ENCODE data around the gene INSYN2B. TPM values are rescaled to one million over a fixed set of nuclear protein-coding genes. Genes with fewer than 3 reads are reported as not detected.
"Not testable (repeated sequence)": the region's sequence is repeated elsewhere in the genome, so short reads cannot be mapped to it uniquely, and the experiment has no call there.

Gene INSYN2B
- polyA plus RNA-seq, 3 donors, result 0.28 TPM; not detected in 2

- no peak overlapping the region for H3K27ac ChIP-seq (ENCODE audit: low read depth, low read length)
- 60 to 79% (median 67%) methylated on average over 7 of the region's 7 CpGs for WGBS, 3 donors
These were observed 1.6 kb downstream of the INSYN2B start for GRCh38 chr5:169978714-169979113.

GRCh38 chr5:169974121-169974770 lies 6.0 kb downstream of the INSYN2B start:
- no peak overlapping the region for H3K27ac ChIP-seq (ENCODE audit: low read depth, low read length)
- WGBS, 3 donors, result 64 to 85% (median 75%) methylated on average over 6 of the region's 6 CpGs

- 42 to 87% (median 87%) methylated on average over 3 of the region's 3 CpGs for WGBS, 3 donors
- H3K27ac ChIP-seq (ENCODE audit: low read depth, low read length), result no peak overlapping the region
These were observed 7.2 kb downstream of the INSYN2B start for GRCh38 chr5:169973056-169973455.

GRCh38 chr5:169971780-169972179 lies 8.5 kb downstream of the INSYN2B start:
- H3K27ac ChIP-seq (ENCODE audit: low read depth, low read length), result no peak overlapping the region
- WGBS, 3 donors, result 64 to 100% (median 95%) methylated on average over 1 of the region's 1 CpG

GRCh38 chr5:169970911-169971765 lies 9.2 kb downstream of the INSYN2B start:
- WGBS, 3 donors, result 34 to 49% (median 45%) methylated on average over 8 of the region's 8 CpGs

GRCh38 chr5:169970339-169970738 lies 10.0 kb downstream of the INSYN2B start:
- no peak overlapping the region for H3K27ac ChIP-seq (ENCODE audit: low read depth, low read length)

More at GRCh38 chr5:169970911-169971765, 9.2 kb downstream of the INSYN2B start:
- H3K27ac ChIP-seq (ENCODE audit: low read depth, low read length), result no peak overlapping the region

GRCh38 chr5:169964246-169964645 lies 16.0 kb downstream of the INSYN2B start:
- H3K27ac ChIP-seq (ENCODE audit: low read depth, low read length), result no peak overlapping the region
- WGBS, 3 donors, result 61 to 91% (median 85%) methylated on average over 5 of the region's 5 CpGs

- H3K27ac ChIP-seq (ENCODE audit: low read depth, low read length), result no peak overlapping the region
- WGBS, 3 donors, result 81 to 93% (median 91%) methylated on average over 2 of the region's 2 CpGs
These were observed 19.6 kb downstream of the INSYN2B start for GRCh38 chr5:169960659-169961058.

- 60 to 87% (median 84%) methylated on average over 3 of the region's 3 CpGs for WGBS, 3 donors
- H3K27ac ChIP-seq (ENCODE audit: low read depth, low read length), result no peak overlapping the region
These were observed 22.0 kb downstream of the INSYN2B start for GRCh38 chr5:169958278-169958677.

- H3K27ac ChIP-seq (ENCODE audit: low read depth, low read length), result no peak overlapping the region
These were observed 23.5 kb downstream of the INSYN2B start for GRCh38 chr5:169956756-169957155.

GRCh38 chr5:169956126-169956525 lies 24.2 kb downstream of the INSYN2B start:
- 62 to 74% (median 65%) methylated on average over 3 of the region's 3 CpGs for WGBS, 3 donors
- H3K27ac ChIP-seq (ENCODE audit: low read depth, low read length), result no peak overlapping the region

- 72 to 89% (median 88%) methylated on average over 6 of the region's 6 CpGs for WGBS, 3 donors
These were observed 25.5 kb downstream of the INSYN2B start for GRCh38 chr5:169954786-169955185.

GRCh38 chr5:169953196-169953595 lies 27.1 kb downstream of the INSYN2B start:
- WGBS, 3 donors, result 69 to 79% (median 77%) methylated on average over 4 of the region's 4 CpGs
- not testable (repeated sequence) for H3K27ac ChIP-seq (ENCODE audit: low read depth, low read length)

More at GRCh38 chr5:169954786-169955185, 25.5 kb downstream of the INSYN2B start:
- no peak overlapping the region for H3K27ac ChIP-seq (ENCODE audit: low read depth, low read length)

- 89 to 95% (median 94%) methylated on average over 2 of the region's 2 CpGs for WGBS, 3 donors
- no peak overlapping the region for H3K27ac ChIP-seq (ENCODE audit: low read depth, low read length)
These were observed 30.0 kb downstream of the INSYN2B start for GRCh38 chr5:169950333-169950732.

GRCh38 chr5:169946743-169947295 lies 33.5 kb downstream of the INSYN2B start:
- 77 to 91% (median 87%) methylated on average over 5 of the region's 5 CpGs for WGBS, 3 donors

GRCh38 chr5:169945831-169946261 lies 34.4 kb downstream of the INSYN2B start:
- 17 to 32% (median 25%) methylated on average over 3 of the region's 3 CpGs for WGBS, 3 donors

More at GRCh38 chr5:169946743-169947295, 33.5 kb downstream of the INSYN2B start:
- no peak overlapping the region for H3K27ac ChIP-seq (ENCODE audit: low read depth, low read length)

GRCh38 chr5:169944922-169945680 lies 35.2 kb downstream of the INSYN2B start:
- H3K27ac ChIP-seq (ENCODE audit: low read depth, low read length), result no peak overlapping the region
- 47 to 69% (median 60%) methylated on average over 8 of the region's 8 CpGs for WGBS, 3 donors

More at GRCh38 chr5:169945831-169946261, 34.4 kb downstream of the INSYN2B start:
- no peak overlapping the region for H3K27ac ChIP-seq (ENCODE audit: low read depth, low read length)

GRCh38 chr5:169944115-169944514 lies 36.2 kb downstream of the INSYN2B start:
- no peak overlapping the region for H3K27ac ChIP-seq (ENCODE audit: low read depth, low read length)
- 74 to 78% (median 78%) methylated on average over 6 of the region's 6 CpGs for WGBS, 3 donors

Data from adipose tissue (tissue), 3 donors.